Stimulated activated effector memory CD8-positive, alpha-beta T cell treated with anti-CD3 and anti-CD28 coated beads, Interleukin-12 subunit alpha, Interleukin-12 subunit beta, amount 100 ng/mL, for 72 hours (primary cell): ENCODE measurements around the gene ACVR1.

Experiments used
- ATAC-seq: fragments of 150-1000 bp; cut with Tn5 transposase; 2 replicates; pipeline ENCODE4 v1.10.0; 2021
- DNase-seq, 2 donors: peaks; one replicate each; pipeline ENCODE4 v3.0.0; 2021 to 2022; ENCODE audit warnings: low spot score in 2 of 2
- H3K27ac Mint-ChIP-seq: one replicate; pipeline ENCODE4 v1.8.0; 2022; ENCODE audit warnings: mild to moderate bottlenecking, mixed read lengths
- H3K36me3 Mint-ChIP-seq: one replicate; pipeline ENCODE4 v1.8.0; 2022; ENCODE audit warnings: mild to moderate bottlenecking, mixed read lengths
- H3K4me1 Mint-ChIP-seq: one replicate; pipeline ENCODE4 v1.8.0; 2022; ENCODE audit warnings: mixed read lengths
- H3K4me3 Mint-ChIP-seq: one replicate; pipeline ENCODE4 v1.8.0; 2022; ENCODE audit warnings: mild to moderate bottlenecking, mixed read lengths
- H3K9me3 Mint-ChIP-seq: one replicate; pipeline ENCODE4 v1.8.0; 2022; ENCODE audit warnings: mixed read lengths

ACVR1 gene

GRCh38 chr2:157876066-157876785, at the start of gene ACVR1:
ACVR1 (minus strand) TSS chr2:157876330; CDS start chr2:157799493, 76,837 bp downstream.
- ATAC-seq (peak; percentile 89), DNase-seq (peak; percentile 67 to 92)
- Mint-ChIP-seq H3K9me3 (no peaks in the 10 kb centered on the region), H3K36me3 (no peaks in the 10 kb centered on the region), H3K4me3 (peak within 1 kb of the TSS; percentile 79), H3K4me1 (peaks cover 31% of the 10 kb centered on the region), H3K27ac (peak within 1 kb of the TSS; percentile 86)

- ATAC-seq (no peak), DNase-seq (no peak)
- Mint-ChIP-seq H3K36me3 (no peaks in the 10 kb centered on the region), H3K4me1 (no peaks in the 10 kb centered on the region), H3K27ac (peak overlapping the region; percentile 2), H3K9me3 (no peaks in the 10 kb centered on the region), H3K4me3 (no peak overlapping the region)
Observed at GRCh38 chr2:157925071-157925470, 48.9 kb upstream of the ACVR1 start.

GRCh38 chr2:157923598-157924217, 47.6 kb upstream of the ACVR1 start:
- Mint-ChIP-seq H3K36me3 (no peaks in the 10 kb centered on the region), H3K4me1 (no peaks in the 10 kb centered on the region), H3K27ac (no peak overlapping the region), H3K9me3 (no peaks in the 10 kb centered on the region), H3K4me3 (no peak overlapping the region)
- DNase-seq: no peak
- no peak for ATAC-seq

- ATAC-seq: peak; percentile 45
- Mint-ChIP-seq H3K27ac (no peak overlapping the region), H3K4me3 (no peak overlapping the region), H3K36me3 (no peaks in the 10 kb centered on the region), H3K4me1 (no peaks in the 10 kb centered on the region), H3K9me3 (no peaks in the 10 kb centered on the region)
- no peak for DNase-seq
Observed at GRCh38 chr2:157922815-157923214, 46.7 kb upstream of the ACVR1 start.

GRCh38 chr2:157922336-157922735, 46.2 kb upstream of the ACVR1 start:
- no peaks in the 10 kb centered on the region for H3K4me1 Mint-ChIP-seq
- H3K4me3 Mint-ChIP-seq: no peak overlapping the region
- peak; percentile 37 for ATAC-seq
- no peaks in the 10 kb centered on the region for H3K9me3 Mint-ChIP-seq
- H3K36me3 Mint-ChIP-seq: no peaks in the 10 kb centered on the region
- DNase-seq: no peak
- no peak overlapping the region for H3K27ac Mint-ChIP-seq

GRCh38 chr2:157920736-157921135, 44.6 kb upstream of the ACVR1 start:
- DNase-seq: no peak
- no peak overlapping the region for H3K4me3 Mint-ChIP-seq
- no peaks in the 10 kb centered on the region for H3K36me3 Mint-ChIP-seq
- no peaks in the 10 kb centered on the region for H3K4me1 Mint-ChIP-seq
- no peak overlapping the region for H3K27ac Mint-ChIP-seq
- H3K9me3 Mint-ChIP-seq: no peaks in the 10 kb centered on the region
- ATAC-seq: no peak

GRCh38 chr2:157919181-157919580, 43.1 kb upstream of the ACVR1 start:
- no peaks in the 10 kb centered on the region for H3K4me1 Mint-ChIP-seq
- DNase-seq (no peak), ATAC-seq (no peak)
- H3K36me3 Mint-ChIP-seq: no peaks in the 10 kb centered on the region
- H3K4me3 Mint-ChIP-seq: no peak overlapping the region
- no peaks in the 10 kb centered on the region for H3K9me3 Mint-ChIP-seq
- H3K27ac Mint-ChIP-seq: no peak overlapping the region

GRCh38 chr2:157918319-157918718, 42.2 kb upstream of the ACVR1 start:
- no peak for ATAC-seq
- no peaks in the 10 kb centered on the region for H3K9me3 Mint-ChIP-seq

GRCh38 chr2:157911750-157912149, 35.6 kb upstream of the ACVR1 start:
- ATAC-seq: no peak
- DNase-seq: no peak
- H3K4me3 Mint-ChIP-seq: no peak overlapping the region
- H3K4me1 Mint-ChIP-seq: no peaks in the 10 kb centered on the region
- H3K27ac Mint-ChIP-seq: no peak overlapping the region
- H3K36me3 Mint-ChIP-seq: no peaks in the 10 kb centered on the region
- no peaks in the 10 kb centered on the region for H3K9me3 Mint-ChIP-seq

More at GRCh38 chr2:157918319-157918718, 42.2 kb upstream of the ACVR1 start:
- H3K27ac Mint-ChIP-seq: no peak overlapping the region
- H3K4me3 Mint-ChIP-seq: no peak overlapping the region
- no peak for DNase-seq
- H3K36me3 Mint-ChIP-seq: no peaks in the 10 kb centered on the region
- no peaks in the 10 kb centered on the region for H3K4me1 Mint-ChIP-seq

- DNase-seq (no peak), ATAC-seq (no peak)
- H3K4me1 Mint-ChIP-seq: no peaks in the 10 kb centered on the region
- no peaks in the 10 kb centered on the region for H3K9me3 Mint-ChIP-seq
- H3K4me3 Mint-ChIP-seq: no peak overlapping the region
- H3K36me3 Mint-ChIP-seq: no peaks in the 10 kb centered on the region
- no peak overlapping the region for H3K27ac Mint-ChIP-seq
Observed at GRCh38 chr2:157911246-157911645, 35.1 kb upstream of the ACVR1 start.

GRCh38 chr2:157905092-157905491, 29.0 kb upstream of the ACVR1 start:
- DNase-seq (no peak), ATAC-seq (no peak)
- Mint-ChIP-seq H3K27ac (no peak overlapping the region), H3K4me1 (peaks cover 16% of the 10 kb centered on the region), H3K9me3 (no peaks in the 10 kb centered on the region), H3K4me3 (no peak overlapping the region), H3K36me3 (no peaks in the 10 kb centered on the region)

GRCh38 chr2:157903626-157904025, 27.5 kb upstream of the ACVR1 start:
- no peaks in the 10 kb centered on the region for H3K36me3 Mint-ChIP-seq
- H3K4me3 Mint-ChIP-seq: no peak overlapping the region
- H3K9me3 Mint-ChIP-seq: no peaks in the 10 kb centered on the region
- H3K27ac Mint-ChIP-seq: no peak overlapping the region
- DNase-seq (no peak), ATAC-seq (no peak)
- peaks cover 29% of the 10 kb centered on the region for H3K4me1 Mint-ChIP-seq

- H3K9me3 Mint-ChIP-seq: no peaks in the 10 kb centered on the region
- H3K36me3 Mint-ChIP-seq: peaks cover 4% of the 10 kb centered on the region
- no peak for DNase-seq
- H3K4me3 Mint-ChIP-seq: no peak overlapping the region
- no peak overlapping the region for H3K27ac Mint-ChIP-seq
- no peak for ATAC-seq
- H3K4me1 Mint-ChIP-seq: peaks cover 34% of the 10 kb centered on the region
Observed at GRCh38 chr2:157903151-157903550, 27.0 kb upstream of the ACVR1 start.

- H3K4me3 Mint-ChIP-seq: no peak overlapping the region
- ATAC-seq: no peak
- H3K36me3 Mint-ChIP-seq: peaks cover 9% of the 10 kb centered on the region
- DNase-seq: no peak
- no peak overlapping the region for H3K27ac Mint-ChIP-seq
- H3K9me3 Mint-ChIP-seq: no peaks in the 10 kb centered on the region
- peaks cover 38% of the 10 kb centered on the region for H3K4me1 Mint-ChIP-seq
Observed at GRCh38 chr2:157902692-157903091, 26.6 kb upstream of the ACVR1 start.

- H3K9me3 Mint-ChIP-seq: no peaks in the 10 kb centered on the region
- ATAC-seq (no peak), DNase-seq (no peak)
- peaks cover 52% of the 10 kb centered on the region for H3K4me1 Mint-ChIP-seq
- no peak overlapping the region for H3K4me3 Mint-ChIP-seq
- peaks cover 12% of the 10 kb centered on the region for H3K36me3 Mint-ChIP-seq
- H3K27ac Mint-ChIP-seq: no peak overlapping the region
Observed at GRCh38 chr2:157901325-157901724, 25.2 kb upstream of the ACVR1 start.

GRCh38 chr2:157900684-157901083, 24.6 kb upstream of the ACVR1 start:
- H3K4me3 Mint-ChIP-seq: peak overlapping the region; percentile 77
- no peaks in the 10 kb centered on the region for H3K9me3 Mint-ChIP-seq
- H3K4me1 Mint-ChIP-seq: peaks cover 54% of the 10 kb centered on the region
- H3K27ac Mint-ChIP-seq: peak overlapping the region; percentile 95
- ATAC-seq (no peak), DNase-seq (no peak)
- peaks cover 12% of the 10 kb centered on the region for H3K36me3 Mint-ChIP-seq
